Activated T-helper 17 cell treated with anti-CD3 and anti-CD28 coated beads, Interleukin-2, amount 50 U/mL, for 72 hours (primary cell): ENCODE measurements around the gene SERHL2. TPM values are rescaled to one million over a fixed set of nuclear protein-coding genes. Genes with fewer than 3 reads are reported as not detected.
A peak's percentile ranks its signal among the peaks of the same experiment; 100 is the strongest.
"Not testable (repeated sequence)": the region's sequence is repeated elsewhere in the genome, so short reads cannot be mapped to it uniquely, and the experiment has no call there.

Experiments
- ATAC-seq: fragments of 150-1000 bp; cut with Tn5 transposase; replicated peaks from 2 replicates; pipeline ENCODE4 v1.10.0; 2021; ENCODE audit warnings: mild to moderate bottlenecking, moderate library complexity
- H3K27ac Mint-ChIP-seq: one replicate; pipeline ENCODE4 v1.8.0; 2022; ENCODE audit warnings: mixed read lengths
- H3K27me3 Mint-ChIP-seq: one replicate; pipeline ENCODE4 v1.8.0; 2022; ENCODE audit warnings: mixed read lengths
- H3K36me3 Mint-ChIP-seq: one replicate; pipeline ENCODE4 v1.8.0; 2022; ENCODE audit warnings: low read depth, mild to moderate bottlenecking, mixed read lengths
- H3K4me1 Mint-ChIP-seq: one replicate; pipeline ENCODE4 v1.8.0; 2022; ENCODE audit warnings: mixed read lengths
- H3K4me3 Mint-ChIP-seq: one replicate; pipeline ENCODE4 v1.8.0; 2022; ENCODE audit warnings: mild to moderate bottlenecking, mixed read lengths
- H3K9me3 Mint-ChIP-seq: one replicate; pipeline ENCODE4 v1.8.0; 2022; ENCODE audit warnings: mixed read lengths
- total RNA-seq, 2 donors: library from RNA; stranded (reverse); gene quantifications; one replicate each; pipeline ENCODE4 v1.2.3, GENCODE V29; 2022

SERHL2 gene
- total RNA-seq, 2 donors from 2014 or later = 0.48 to 1.2 TPM

- peaks cover 74% of the 10 kb centered on the region for H3K36me3 Mint-ChIP-seq
- H3K4me3 Mint-ChIP-seq, H3K27me3 Mint-ChIP-seq, H3K9me3 Mint-ChIP-seq, H3K4me1 Mint-ChIP-seq, H3K27ac Mint-ChIP-seq, ATAC-seq: not testable (repeated sequence)
Measured at GRCh38 chr22:42575996-42576574, 22.3 kb downstream of the SERHL2 start.

GRCh38 chr22:42577141-42577540 is 23.4 kb downstream of the SERHL2 start:
- H3K9me3 Mint-ChIP-seq, H3K27ac Mint-ChIP-seq, ATAC-seq, H3K27me3 Mint-ChIP-seq, H3K4me1 Mint-ChIP-seq, H3K4me3 Mint-ChIP-seq: not testable (repeated sequence)
- H3K36me3 Mint-ChIP-seq = peaks cover 73% of the 10 kb centered on the region

GRCh38 chr22:42577623-42578240 is 24.0 kb downstream of the SERHL2 start:
- H3K27me3 Mint-ChIP-seq = no peaks in the 10 kb centered on the region
- H3K4me3 Mint-ChIP-seq = no peak overlapping the region
- no peaks in the 10 kb centered on the region for H3K9me3 Mint-ChIP-seq
- peaks cover 73% of the 10 kb centered on the region for H3K36me3 Mint-ChIP-seq
- H3K27ac Mint-ChIP-seq = no peak overlapping the region
- no peak for ATAC-seq
- peaks cover 5% of the 10 kb centered on the region for H3K4me1 Mint-ChIP-seq

GRCh38 chr22:42580040-42580439 is 26.3 kb downstream of the SERHL2 start:
- H3K36me3 Mint-ChIP-seq = peaks cover 74% of the 10 kb centered on the region
- not testable (repeated sequence) for H3K9me3 Mint-ChIP-seq, ATAC-seq, H3K27me3 Mint-ChIP-seq, H3K4me1 Mint-ChIP-seq, H3K27ac Mint-ChIP-seq
- H3K4me3 Mint-ChIP-seq = peak overlapping the region; percentile 12

GRCh38 chr22:42581194-42581761 is 27.5 kb downstream of the SERHL2 start:
- Mint-ChIP-seq H3K27ac (peak overlapping the region; percentile 91), H3K36me3 (peaks cover 87% of the 10 kb centered on the region), H3K4me3 (peak overlapping the region; percentile 95)
- H3K27me3 Mint-ChIP-seq, H3K9me3 Mint-ChIP-seq, H3K4me1 Mint-ChIP-seq: not testable (repeated sequence)
- ATAC-seq = peak; percentile 35

- Mint-ChIP-seq H3K4me1 (peaks cover 5% of the 10 kb centered on the region), H3K27me3 (no peaks in the 10 kb centered on the region), H3K36me3 (peaks cover 93% of the 10 kb centered on the region), H3K9me3 (no peaks in the 10 kb centered on the region), H3K27ac (peak overlapping the region; percentile 91), H3K4me3 (peak overlapping the region; percentile 95)
- ATAC-seq = peak; percentile 93
Measured at GRCh38 chr22:42581762-42582716, 28.3 kb downstream of the SERHL2 start.

- Mint-ChIP-seq H3K9me3 (no peaks in the 10 kb centered on the region), H3K27ac (no peak overlapping the region), H3K4me3 (peak overlapping the region; percentile 95), H3K27me3 (no peaks in the 10 kb centered on the region), H3K4me1 (peaks cover 5% of the 10 kb centered on the region), H3K36me3 (peaks cover 93% of the 10 kb centered on the region)
- ATAC-seq = no peak
Measured at GRCh38 chr22:42582987-42583386, 29.2 kb downstream of the SERHL2 start.

GRCh38 chr22:42584364-42584940 is 30.7 kb downstream of the SERHL2 start:
- H3K9me3 Mint-ChIP-seq = no peaks in the 10 kb centered on the region
- no peak for ATAC-seq
- no peak overlapping the region for H3K4me3 Mint-ChIP-seq
- peaks cover 93% of the 10 kb centered on the region for H3K36me3 Mint-ChIP-seq
- no peaks in the 10 kb centered on the region for H3K27me3 Mint-ChIP-seq
- no peak overlapping the region for H3K27ac Mint-ChIP-seq
- peaks cover 5% of the 10 kb centered on the region for H3K4me1 Mint-ChIP-seq

- H3K27ac Mint-ChIP-seq = peak overlapping the region; percentile 33
- no peak for ATAC-seq
- peaks cover 5% of the 10 kb centered on the region for H3K4me1 Mint-ChIP-seq
- H3K27me3 Mint-ChIP-seq = no peaks in the 10 kb centered on the region
- H3K4me3 Mint-ChIP-seq = no peak overlapping the region
- no peaks in the 10 kb centered on the region for H3K9me3 Mint-ChIP-seq
- H3K36me3 Mint-ChIP-seq = peaks cover 93% of the 10 kb centered on the region
Measured at GRCh38 chr22:42585096-42585495, 31.3 kb downstream of the SERHL2 start.

GRCh38 chr22:42586381-42586780 is 32.6 kb downstream of the SERHL2 start:
- no peaks in the 10 kb centered on the region for H3K9me3 Mint-ChIP-seq
- H3K4me1 Mint-ChIP-seq = peaks cover 5% of the 10 kb centered on the region
- H3K36me3 Mint-ChIP-seq = peaks cover 96% of the 10 kb centered on the region
- H3K27me3 Mint-ChIP-seq = no peaks in the 10 kb centered on the region
- peak overlapping the region; percentile 12 for H3K27ac Mint-ChIP-seq
- ATAC-seq = no peak
- H3K4me3 Mint-ChIP-seq = no peak overlapping the region

GRCh38 chr22:42587588-42588175 is 33.9 kb downstream of the SERHL2 start:
- Mint-ChIP-seq H3K4me1 (no peaks in the 10 kb centered on the region), H3K27me3 (no peaks in the 10 kb centered on the region), H3K36me3 (peaks cover 97% of the 10 kb centered on the region), H3K4me3 (no peak overlapping the region), H3K27ac (no peak overlapping the region), H3K9me3 (no peaks in the 10 kb centered on the region)
- no peak for ATAC-seq

- no peak for ATAC-seq
- Mint-ChIP-seq H3K9me3 (no peaks in the 10 kb centered on the region), H3K27ac (no peak overlapping the region), H3K4me3 (no peak overlapping the region), H3K36me3 (peaks cover 99% of the 10 kb centered on the region), H3K4me1 (no peaks in the 10 kb centered on the region), H3K27me3 (no peaks in the 10 kb centered on the region)
Measured at GRCh38 chr22:42591987-42592386, 38.2 kb downstream of the SERHL2 start.

- Mint-ChIP-seq H3K4me3 (no peak overlapping the region), H3K4me1 (no peaks in the 10 kb centered on the region), H3K9me3 (no peaks in the 10 kb centered on the region), H3K36me3 (peaks cover 99% of the 10 kb centered on the region), H3K27me3 (no peaks in the 10 kb centered on the region), H3K27ac (peak overlapping the region; percentile 41)
- no peak for ATAC-seq
Measured at GRCh38 chr22:42595434-42595833, 41.7 kb downstream of the SERHL2 start.

GRCh38 chr22:42596336-42596735 is 42.6 kb downstream of the SERHL2 start:
- peaks cover 99% of the 10 kb centered on the region for H3K36me3 Mint-ChIP-seq
- H3K4me3 Mint-ChIP-seq = no peak overlapping the region
- no peak for ATAC-seq

More at GRCh38 chr22:42596336-42596735, 42.6 kb downstream of the SERHL2 start:
- Mint-ChIP-seq H3K4me1 (no peaks in the 10 kb centered on the region), H3K27me3 (no peaks in the 10 kb centered on the region), H3K27ac (no peak overlapping the region), H3K9me3 (no peaks in the 10 kb centered on the region)
